Gastrocnemius medialis (tissue), 4 donors: ENCODE data around the gene ZNF846.

Source experiments
- CTCF ChIP-seq, 5 experiments: fragments of 450-650 bp in 3 of 5; fragments of 200-600 bp in 2 of 5; sonication (generic) in 2 of 5; IDR thresholded peaks in 4 of 5; conservative IDR thresholded peaks in 1 of 5; 1 replicate in 4 of 5; 2 replicates in 1 of 5; pipeline ENCODE4 v1.5.1; 2016 to 2019; ENCODE audit warnings: antibody characterized with exemption in 5 of 5, mild to moderate bottlenecking in 3 of 5, moderate library complexity in 3 of 5
- POLR2A ChIP-seq, 2 donors: fragments of 450-650 bp; IDR thresholded peaks; one replicate each; pipeline ENCODE4 v1.6.1; 2017; ENCODE audit warnings: antibody characterized with exemption in 2 of 2, mild to moderate bottlenecking in 2 of 2, moderate library complexity in 2 of 2

GRCh38 chr19:9735986-9736385, 32.6 kb downstream of the ZNF846 start:
- TF ChIP-seq CTCF (IDR thresholded peaks at IDR 0.05 in 4 of 5, conservative IDR thresholded peaks at IDR 0.05 in 1 of 5) (no peak), POLR2A (IDR thresholded peaks at IDR 0.05) (no peak)
